ENCODE measurements around the gene SPG7.

GRCh38 chr16:89581045-89581695 lies 73.0 kb downstream of the SPG7 start:
- TF ChIP-seq, protein P1, sequence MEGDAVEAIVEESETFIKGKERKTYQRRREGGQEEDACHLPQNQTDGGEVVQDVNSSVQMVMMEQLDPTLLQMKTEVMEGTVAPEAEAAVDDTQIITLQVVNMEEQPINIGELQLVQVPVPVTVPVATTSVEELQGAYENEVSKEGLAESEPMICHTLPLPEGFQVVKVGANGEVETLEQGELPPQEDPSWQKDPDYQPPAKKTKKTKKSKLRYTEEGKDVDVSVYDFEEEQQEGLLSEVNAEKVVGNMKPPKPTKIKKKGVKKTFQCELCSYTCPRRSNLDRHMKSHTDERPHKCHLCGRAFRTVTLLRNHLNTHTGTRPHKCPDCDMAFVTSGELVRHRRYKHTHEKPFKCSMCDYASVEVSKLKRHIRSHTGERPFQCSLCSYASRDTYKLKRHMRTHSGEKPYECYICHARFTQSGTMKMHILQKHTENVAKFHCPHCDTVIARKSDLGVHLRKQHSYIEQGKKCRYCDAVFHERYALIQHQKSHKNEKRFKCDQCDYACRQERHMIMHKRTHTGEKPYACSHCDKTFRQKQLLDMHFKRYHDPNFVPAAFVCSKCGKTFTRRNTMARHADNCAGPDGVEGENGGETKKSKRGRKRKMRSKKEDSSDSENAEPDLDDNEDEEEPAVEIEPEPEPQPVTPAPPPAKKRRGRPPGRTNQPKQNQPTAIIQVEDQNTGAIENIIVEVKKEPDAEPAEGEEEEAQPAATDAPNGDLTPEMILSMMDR (IDR thresholded peaks at IDR 0.05), result no peak
- TF ChIP-seq POLR2A (IDR thresholded peaks at IDR 0.05), result no peak
